NOMO-1 treated with dmso at 0.1 percent for 144 hours (cell line): ENCODE data around the gene TRPM5.
A peak's percentile ranks its signal among the peaks of the same experiment; 100 is the strongest.

ENCODE experiments used
- DNase-seq: peaks from one replicate; lab custom pipeline; 2025; ENCODE audit not compliant: unreplicated experiment; lab: John Stamatoyannopoulos, UW

TRPM5 gene

DNA sequence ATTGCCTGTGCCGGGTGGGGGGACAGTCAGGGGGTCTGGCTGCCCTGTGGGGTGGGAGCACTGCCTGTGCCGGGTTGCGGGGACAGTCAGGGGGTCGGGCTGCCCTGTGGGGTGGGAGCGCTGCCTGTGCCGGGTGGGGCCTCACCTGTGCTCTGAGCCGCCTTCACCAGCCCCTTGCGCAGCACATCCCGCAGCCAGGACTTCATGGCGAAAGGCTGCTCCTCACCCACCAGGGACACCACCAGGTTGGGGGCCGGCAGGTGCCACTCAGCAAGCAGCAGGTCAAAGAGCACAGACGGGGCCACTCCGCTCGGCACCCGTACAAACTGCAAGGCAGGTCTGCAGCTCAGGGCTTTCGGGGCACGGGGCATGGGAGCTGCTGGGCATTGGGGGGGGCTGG, 22.3 kb downstream of the TRPM5 start:
- DNase-seq, result no peak

DNA sequence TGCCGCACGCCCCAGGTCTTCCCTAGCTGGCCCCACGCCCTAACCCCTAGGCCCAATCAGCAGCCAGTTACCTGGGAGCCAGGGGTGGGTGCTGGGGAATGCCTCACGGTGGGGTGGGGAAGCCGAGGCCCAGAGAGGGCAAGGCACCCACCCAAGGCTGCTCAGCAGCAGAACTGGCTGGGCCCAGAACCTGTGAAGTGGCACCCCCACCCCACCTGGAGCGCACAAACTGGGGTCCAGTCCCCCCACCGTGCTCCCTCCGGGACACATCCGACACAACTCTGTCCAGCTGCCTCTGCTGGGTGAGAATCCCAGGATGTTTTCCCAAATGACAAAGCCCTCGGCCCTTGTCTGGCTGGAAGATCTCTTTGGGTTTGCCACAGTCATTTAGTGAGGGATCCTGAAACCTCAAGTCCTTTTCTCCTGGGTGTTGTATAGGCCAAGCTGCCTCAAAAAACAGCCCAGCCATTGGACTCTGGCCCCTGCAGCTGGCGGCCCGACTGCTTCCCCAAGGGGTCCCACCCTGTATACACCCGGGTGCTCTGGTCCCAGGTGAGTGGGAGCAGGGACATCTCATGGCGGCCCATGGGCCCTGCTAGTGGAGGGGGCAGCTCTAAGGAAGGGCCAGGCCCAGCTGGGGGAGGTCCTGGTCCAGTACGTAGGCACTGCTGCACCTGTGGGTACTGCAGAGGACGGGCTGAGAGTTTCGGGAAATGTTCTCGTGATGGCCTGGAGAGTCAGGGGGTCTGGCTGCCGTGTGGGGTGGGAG, 22.9 kb downstream of the TRPM5 start:
- DNase-seq, result no peak

DNA sequence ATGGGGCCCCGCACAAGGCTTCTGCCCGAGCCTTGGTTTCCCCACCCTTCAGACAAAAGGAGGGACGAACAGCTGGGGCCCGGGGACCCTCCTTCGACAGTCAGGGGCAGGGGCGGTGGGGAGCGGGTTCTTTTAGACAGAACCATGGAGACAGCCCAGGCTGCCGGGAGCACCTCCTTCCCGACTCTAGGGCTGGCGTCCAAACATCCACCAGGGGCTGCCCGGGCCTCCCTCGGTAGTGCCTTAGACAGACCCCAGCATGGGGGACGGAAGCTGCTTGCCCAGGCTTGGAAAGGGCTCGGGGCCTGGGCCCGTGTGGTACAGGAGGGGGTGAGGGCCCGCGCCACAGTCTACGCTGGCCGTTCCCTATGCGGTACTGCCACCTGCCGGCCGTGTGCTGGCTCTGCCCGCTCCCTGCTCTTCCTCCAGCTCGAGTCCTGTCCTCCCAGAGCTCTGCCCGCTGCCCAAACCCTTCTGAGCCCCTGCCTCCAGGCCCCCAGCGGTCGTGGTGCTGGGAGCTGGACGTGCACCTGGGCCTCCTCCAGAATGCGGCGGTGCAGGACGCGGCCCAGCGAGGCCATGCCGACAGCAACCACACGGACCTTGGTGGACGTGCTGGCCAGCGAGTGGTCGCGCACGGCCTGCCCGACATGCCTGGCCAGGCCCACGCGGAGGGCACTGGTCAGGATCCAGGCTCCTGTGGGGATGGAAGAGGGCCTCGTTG, 23.6 kb downstream of the TRPM5 start:
- DNase-seq, result peak; percentile 59

DNA sequence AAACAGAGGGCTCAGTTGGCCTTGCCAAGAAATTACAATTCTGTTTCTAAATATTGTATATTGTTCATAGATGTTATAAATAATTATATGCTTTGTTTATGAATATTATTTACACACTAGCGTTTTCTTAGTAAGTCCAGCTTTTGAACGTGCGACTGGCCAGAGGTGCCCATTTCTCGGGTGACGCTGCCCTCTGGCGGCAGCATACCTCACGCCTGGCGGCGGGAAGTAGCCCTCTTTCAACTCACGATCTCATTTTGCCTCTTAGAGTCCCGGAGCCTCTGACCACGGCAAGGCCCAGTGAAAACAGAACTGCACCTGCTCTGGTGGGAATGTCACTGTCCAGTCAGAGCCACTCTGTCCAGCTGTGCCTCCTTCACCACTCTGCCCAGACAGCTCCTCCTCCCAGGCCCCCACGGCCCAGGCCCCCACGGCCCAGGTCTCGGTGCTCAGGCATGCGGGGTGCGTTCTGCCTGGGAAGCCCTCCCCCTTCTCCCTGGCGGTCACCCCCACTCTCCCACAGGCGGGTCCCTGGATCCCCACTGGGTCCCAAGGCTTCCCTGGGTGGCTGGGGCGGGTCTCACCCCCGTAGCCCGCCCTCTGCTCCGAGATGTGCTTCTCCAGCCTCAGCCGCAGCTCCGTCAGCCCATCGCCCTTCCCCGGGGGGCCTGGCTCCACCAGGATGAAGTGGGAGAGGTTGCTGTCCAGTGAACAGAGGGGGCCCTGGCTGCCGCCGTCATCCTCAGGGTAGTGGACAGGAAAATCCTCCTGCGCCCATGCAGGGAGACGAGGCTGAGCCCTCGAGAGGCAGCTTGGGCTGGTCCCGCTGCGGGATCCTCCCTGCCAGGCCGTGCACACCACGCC, 24.4 kb downstream of the TRPM5 start:
- peak; percentile 70 for DNase-seq

DNA sequence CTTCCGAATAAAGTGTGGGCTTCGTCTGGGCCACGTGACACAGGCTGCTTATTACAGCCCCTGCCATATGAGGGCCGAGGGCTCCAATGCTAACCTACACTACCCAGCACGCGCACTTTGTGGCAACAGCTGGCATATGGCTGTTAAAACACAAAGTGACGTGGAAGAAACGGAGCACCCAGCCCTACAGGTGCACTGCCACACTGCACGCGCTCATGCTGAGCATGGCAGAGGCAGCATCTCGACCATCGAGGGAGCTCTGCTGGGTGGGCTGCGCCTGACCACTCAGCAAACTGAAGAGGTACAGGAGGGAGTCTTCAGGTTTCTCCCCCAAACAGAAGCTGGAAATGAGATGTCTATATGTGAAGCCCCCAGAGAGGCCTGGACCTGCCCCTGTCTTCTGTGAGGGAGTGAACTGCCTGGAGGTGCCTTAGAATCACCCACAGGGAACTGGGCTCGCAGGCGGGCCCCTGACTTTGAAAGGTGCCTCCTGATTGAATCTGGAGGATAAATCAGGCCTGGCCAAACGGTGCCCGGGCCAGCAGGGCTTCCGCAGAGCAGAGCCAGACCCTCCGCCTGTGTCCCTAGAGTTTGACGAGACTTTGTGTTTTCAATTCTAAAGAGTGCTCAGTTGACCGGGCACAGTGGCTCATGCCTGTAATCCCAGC, 25.5 kb downstream of the TRPM5 start:
- DNase-seq, result no peak

DNA sequence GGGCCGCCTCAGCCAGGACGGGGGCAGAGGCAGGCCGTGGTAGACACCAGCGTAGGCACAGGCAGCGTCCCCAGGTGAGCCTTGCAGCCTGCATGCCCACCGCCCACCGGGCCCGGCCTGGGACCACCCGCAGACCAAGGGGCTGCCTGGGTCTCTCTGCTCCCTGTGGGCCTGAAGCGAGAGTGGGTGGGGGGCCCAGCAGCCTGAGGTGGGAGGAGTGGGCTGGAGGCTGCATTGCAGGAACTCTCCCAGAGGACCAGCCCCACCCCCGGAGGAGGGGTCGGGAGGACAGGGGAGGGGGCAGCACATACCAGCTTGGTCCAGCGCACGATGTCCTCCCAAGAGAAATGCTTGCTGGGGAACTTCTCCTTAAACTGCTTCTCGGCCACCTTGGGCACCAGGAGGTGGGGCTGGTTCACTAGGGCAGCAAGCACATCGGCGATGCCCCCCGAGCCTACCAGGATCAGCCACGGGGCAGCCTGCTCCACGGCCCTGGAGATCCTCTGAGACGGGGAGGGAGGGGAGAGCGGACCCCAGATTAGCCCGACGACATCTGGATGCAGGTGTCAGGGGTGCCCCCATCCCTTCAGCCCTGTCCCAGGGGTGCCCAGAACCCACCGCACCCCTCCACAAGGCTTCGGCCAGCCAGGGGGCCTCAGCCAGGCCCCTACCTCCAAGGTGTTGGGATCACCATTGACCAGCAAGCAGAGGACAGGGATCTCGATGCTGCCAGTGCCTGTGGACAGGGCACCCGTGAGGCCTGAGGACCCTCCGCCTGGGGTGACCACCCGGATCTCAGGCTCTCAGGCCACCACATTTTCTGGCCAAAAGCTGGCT, 26.2 kb downstream of the TRPM5 start:
- DNase-seq, result no peak

DNA sequence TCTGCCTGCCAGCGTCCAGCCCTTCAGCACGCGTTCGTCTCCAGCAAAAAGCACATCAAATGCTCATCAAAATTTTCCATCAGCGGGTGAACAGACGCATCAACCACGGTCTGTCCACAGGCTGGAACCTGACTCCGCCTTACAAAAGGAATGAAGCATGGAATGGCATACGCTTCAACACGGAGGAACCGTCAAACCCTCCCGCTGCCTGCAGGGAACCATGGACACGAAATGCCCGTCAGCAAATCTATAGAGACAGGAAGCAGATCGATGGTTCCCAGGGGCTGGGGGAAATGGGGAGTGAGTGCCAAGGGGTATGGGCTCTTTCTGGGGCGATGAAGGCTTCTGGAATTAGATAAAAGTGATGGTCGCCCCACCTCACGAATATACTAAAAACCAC, 27.5 kb downstream of the TRPM5 start:
- DNase-seq, result no peak

DNA sequence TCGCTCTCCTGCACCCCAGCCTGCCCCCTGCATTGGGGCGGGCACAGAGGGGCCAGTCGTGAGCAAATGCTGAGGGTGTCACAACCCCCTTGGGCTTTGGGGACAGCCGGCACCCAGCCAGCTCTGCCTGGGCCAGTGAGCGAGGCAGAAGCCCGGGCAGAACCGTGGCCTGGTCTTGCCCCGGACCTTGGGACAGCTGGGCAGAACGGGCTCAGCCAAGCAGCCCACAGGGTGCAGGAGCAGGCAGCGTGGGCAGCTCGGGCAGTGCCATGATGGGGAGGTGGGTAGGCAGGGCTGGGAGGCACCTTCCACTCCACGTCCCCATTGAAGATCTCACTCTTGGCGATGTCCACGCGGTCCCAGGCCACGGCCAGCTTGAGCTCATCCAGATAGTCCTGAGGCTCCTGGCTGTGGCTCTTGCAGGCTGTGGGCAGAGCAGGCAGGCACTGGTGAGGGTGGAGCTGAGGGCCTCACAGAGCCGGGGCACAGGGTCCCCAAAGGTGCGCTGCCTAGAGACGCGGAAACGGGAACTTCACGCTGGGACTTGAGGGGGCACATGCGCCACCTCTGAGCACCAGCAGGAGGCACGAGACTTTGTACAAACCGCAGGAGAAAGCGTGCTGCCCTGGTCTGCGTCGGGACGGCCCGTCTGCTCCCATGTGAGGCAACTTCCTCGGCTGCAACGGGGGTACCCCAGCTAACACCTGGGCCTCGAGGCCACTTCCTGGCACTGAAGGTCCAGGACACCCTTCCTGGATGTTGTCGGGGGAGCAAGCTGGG, 28.5 kb downstream of the TRPM5 start:
- no peak for DNase-seq

DNA sequence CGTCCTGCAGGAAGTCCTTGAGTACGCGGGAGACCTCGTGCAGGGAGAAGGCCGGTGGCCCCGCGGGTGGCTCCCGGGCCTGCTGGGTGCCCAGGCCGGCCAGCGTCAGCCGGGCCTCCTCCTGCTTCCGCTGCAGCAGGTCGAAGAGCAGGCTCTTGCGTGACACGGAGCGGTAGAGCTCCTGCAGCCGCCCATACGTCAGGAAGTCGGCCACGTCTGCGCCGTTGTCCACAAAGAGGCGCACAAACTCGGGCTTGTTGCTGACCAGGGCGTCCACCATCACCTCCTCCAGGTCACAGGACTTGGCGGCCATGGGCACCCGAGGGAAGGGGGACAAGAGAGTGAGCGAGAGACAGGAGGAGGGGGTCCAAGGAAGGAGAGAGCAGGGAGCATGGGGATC, 29.1 kb downstream of the TRPM5 start:
- no peak for DNase-seq

DNA sequence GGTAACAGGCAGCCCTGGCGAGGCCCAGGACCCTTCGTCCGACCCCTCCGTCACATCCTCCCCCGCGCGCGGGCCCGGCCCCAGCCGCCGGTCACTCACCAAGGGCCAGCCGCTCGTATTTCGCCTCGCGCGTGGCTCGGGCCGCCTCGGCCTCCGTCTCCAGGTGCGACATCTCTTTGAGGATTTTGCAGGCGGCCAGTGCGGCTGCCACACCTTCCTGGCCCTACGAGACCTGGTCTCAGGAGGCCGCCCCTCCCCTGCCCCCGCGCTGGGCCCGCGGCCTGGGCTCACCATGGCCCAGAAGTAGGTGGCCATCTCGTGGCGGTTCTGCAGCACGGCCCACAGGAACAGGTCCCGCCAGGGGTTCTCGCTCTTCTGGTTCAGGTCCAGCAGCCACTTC, 29.7 kb downstream of the TRPM5 start:
- no peak for DNase-seq

DNA sequence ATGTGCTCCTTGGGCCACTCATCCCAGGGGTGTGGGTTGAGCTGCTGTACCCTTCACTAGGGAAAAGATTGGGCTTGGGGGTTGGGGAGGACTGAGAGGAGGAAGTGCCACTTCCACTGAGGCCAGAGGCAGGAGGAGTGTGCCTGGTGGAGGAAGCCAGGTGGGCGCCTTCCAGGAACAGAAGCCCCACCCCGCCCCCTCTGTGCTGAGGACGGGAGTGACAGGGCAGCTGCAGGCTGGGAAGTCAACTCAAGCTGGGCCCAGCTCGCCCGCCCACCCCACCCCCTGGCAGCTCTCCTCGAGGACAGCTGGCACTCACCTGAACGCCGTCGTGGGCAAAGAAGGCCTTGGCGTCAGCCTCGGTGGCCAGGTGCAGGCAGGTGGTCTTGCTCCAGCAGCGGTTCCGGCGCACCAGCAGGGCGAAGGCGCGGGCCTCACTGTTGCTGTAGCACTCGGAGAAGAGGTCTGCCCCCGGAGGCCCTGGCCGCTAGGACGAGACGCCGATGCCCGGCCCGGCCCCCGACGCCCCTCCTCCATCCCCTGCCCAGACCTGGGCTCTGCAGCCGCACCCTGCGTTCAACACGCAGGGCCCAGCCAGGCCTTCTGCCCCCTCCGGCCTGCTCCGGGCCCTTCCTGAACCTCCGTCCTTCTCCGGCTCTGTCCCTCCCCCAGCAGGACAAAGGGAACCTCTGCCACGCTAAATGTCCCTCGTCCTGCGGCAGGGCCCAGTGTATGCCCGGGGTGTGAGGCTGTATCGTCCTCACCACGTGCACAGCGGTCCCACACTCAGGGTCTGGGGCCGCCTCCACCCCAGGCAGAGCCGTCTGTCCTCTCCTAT, 30.4 kb downstream of the TRPM5 start:
- DNase-seq, result no peak

DNA sequence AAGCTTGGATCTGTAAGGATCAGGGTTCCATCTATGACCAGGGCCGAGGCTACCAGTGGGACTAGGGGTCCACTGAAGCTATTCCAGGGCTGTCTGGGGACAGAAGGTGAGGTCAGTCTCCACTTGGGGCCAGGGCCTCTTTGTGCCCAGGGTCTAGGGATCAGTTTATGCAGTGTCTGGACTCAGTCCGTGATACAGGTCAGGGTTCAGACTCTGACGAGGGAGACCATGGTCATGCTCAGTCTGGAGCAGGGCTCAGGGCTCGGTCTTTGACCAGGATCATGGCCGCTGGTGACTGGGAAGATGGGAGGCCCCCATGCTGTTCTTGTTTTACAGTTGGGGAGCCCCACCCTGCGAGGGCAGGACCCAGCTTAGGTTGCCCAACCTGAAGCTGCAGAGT, 32.0 kb downstream of the TRPM5 start:
- DNase-seq, result no peak

DNA sequence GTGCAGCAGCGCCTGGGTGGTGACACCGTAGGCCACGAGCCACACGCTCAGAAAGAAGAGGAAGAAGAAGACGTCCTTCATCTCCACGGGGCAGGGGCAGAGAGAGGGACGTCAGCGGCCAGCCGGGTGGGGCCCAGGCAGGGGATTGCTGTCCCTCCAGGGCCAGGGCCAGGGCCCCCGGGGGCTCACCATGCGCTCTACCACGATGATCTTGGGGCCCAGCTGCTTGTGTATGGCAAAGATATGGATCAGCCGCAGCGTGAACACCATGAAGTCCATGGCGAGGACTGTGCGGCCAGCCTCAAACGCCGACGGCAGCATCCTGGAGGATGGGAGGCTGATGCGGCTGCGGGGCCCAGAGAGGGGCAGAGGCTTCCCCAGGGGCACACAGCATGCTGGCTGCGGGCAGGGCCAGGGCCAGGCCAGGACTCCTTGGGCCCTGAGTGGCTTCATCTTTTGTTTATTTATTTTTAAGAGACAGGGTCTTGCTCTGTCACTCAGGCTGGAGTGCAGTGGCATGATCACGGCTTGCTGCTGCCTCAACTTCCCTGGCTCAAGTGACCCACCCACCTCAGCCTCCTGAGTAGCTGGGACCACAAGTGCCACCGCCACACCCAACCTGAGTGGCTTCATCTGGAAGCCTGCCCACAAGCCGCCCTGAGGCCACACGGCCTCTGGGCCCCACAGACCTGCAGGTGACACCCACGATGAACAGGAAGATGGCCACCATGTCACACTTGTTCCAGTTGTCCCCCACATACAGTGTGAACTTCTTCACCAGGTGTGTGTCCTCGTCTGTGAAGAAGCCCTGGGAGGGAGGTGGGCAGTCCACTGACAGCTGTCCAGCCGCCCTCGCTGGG, 32.6 kb downstream of the TRPM5 start:
- DNase-seq, result no peak

DNA sequence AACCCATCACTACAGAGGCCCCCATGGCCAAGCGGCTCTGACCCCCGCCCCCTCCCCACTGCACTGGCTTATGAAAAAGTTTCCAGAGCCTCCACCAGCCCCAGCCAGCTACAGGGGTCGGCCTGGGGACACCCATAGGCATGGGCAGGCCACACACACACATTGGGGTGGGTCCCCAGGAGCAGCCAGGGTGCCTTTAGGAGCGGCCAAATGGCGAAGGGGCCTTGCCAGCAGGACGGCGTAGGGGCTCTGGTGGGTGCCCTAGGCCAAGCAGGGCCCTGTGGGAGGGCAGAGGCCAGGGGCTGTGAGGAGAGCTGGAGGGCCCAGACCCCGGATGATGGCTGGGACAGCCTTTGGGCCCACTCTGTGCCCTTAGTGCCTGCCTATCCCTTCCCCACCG, 33.7 kb downstream of the TRPM5 start:
- DNase-seq, result no peak

DNA sequence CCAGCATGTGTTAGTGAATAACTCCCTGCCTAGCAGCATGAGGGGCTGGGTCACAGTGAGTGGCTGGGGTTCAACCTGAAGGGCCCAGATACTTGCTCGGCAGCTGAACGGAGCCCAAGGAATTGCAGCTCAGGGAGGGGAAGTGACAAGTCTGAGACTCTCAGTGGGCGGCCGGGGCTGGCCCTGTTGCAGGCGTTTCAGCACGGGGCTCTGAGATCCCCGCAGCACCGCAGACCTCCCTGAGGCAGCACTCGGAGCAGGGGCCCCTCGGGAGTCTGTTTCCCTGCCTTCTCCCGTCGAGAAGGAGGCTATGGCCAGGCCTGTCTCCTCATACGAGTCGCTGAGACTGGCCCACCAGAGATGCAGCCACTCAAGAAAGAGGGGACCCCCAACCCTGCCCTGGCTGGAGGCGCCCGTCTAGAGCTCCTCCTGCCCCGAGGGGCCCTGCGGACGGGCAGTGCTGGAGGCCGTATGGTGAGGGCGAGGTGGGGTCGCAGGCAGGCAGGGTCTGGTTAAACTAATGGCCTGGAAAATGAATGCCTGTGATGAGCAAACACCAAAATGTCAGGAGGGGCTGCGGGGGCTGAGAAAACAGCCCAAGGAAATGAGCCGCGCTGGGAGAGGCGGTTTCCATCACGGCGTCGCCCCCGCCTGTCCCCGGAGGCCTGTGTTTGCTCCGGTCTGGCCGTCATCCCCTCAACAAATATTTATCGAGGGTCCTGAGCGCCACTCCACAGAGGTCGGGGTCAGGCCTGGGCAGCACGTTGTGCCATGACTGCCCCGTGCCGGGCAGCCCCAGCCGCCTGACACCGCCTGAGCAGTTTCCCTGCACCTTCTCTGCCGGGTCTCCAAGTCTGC, 34.5 kb downstream of the TRPM5 start:
- no peak for DNase-seq

DNA sequence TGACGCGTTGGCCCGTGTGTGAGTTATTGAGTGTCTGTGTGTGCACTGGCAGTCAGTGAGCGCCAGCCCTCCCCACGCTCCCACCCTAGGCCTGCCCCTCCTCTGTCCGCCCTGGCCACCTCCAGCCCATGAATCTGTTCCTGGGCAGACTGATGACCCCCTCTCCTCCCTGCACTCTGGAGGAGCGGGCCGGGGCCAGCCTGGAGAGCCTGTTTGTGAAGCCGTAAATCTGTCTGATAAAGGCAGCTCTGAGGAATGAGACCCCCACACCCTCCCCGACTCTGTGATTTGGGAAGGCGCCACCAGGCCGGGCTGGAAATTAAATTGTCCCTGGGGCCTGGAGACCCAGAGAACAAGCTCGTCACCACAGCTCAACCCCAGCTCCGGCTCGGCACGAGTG, 35.2 kb downstream of the TRPM5 start:
- DNase-seq, result no peak

DNA sequence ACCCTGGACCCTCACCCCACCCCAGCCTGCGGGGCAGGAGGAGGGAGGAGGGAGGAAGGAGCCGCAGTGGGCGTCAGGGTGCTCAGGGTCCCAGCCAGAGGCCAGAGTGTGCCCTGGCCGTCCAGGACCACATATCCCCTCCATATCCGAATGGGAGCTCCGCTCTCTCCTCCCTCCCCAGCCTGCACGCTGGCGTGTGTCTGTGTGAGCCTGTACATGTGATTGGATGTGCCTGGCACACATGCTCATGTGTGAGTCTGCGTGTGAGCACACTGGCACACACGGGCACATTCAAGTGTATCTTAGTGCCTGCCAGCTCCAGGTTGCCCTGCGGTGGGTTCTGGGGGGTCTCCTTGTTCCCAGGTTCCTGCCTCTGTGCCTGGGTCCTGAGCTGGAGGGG, 35.6 kb downstream of the TRPM5 start:
- no peak for DNase-seq
